Measurements from ENCODE around the gene SNX1.

- TF ChIP-seq, protein P1, sequence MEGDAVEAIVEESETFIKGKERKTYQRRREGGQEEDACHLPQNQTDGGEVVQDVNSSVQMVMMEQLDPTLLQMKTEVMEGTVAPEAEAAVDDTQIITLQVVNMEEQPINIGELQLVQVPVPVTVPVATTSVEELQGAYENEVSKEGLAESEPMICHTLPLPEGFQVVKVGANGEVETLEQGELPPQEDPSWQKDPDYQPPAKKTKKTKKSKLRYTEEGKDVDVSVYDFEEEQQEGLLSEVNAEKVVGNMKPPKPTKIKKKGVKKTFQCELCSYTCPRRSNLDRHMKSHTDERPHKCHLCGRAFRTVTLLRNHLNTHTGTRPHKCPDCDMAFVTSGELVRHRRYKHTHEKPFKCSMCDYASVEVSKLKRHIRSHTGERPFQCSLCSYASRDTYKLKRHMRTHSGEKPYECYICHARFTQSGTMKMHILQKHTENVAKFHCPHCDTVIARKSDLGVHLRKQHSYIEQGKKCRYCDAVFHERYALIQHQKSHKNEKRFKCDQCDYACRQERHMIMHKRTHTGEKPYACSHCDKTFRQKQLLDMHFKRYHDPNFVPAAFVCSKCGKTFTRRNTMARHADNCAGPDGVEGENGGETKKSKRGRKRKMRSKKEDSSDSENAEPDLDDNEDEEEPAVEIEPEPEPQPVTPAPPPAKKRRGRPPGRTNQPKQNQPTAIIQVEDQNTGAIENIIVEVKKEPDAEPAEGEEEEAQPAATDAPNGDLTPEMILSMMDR (conservative IDR thresholded peaks at IDR 0.05; ENCODE audit: low read length): no peak
- TF ChIP-seq EZH2phosphoT487 (IDR thresholded peaks at IDR 0.05; ENCODE audit: borderline replicate concordance, low read depth, low read length): no peak
Measured at GRCh38 chr15:64071931-64072765, 23.6 kb upstream of the SNX1 start.

Measured in OCI-LY7 (cell line).